Endometrial microvascular endothelial cells (primary cell): ENCODE measurements around the gene LAMC3. TPM values are rescaled to one million over a fixed set of nuclear protein-coding genes. Genes with fewer than 3 reads are reported as not detected.
"Not testable (repeated sequence)": the region's sequence is repeated elsewhere in the genome, so short reads cannot be mapped to it uniquely, and the experiment has no call there.

Experiments
- in situ Hi-C: cut with HindIII; loops from 2 replicates; pipeline ENCODE4 v1.10.0; 2017; ENCODE audit warnings: low sequenced_read_pairs, low pct_unique_long_range_greater_than_20kb; ENCODE audit errors: inconsistent ontology term
- total RNA-seq: library from RNA; depleted of rRNA; stranded (reverse); fragments of >200 nt; gene quantifications from one replicate; pipeline ENCODE4 v1.2.3, GENCODE V29; 2015; ENCODE audit errors: inconsistent ontology term

Gene LAMC3
- total RNA-seq, 1 donor from 2014 or later: not detected

DNA sequence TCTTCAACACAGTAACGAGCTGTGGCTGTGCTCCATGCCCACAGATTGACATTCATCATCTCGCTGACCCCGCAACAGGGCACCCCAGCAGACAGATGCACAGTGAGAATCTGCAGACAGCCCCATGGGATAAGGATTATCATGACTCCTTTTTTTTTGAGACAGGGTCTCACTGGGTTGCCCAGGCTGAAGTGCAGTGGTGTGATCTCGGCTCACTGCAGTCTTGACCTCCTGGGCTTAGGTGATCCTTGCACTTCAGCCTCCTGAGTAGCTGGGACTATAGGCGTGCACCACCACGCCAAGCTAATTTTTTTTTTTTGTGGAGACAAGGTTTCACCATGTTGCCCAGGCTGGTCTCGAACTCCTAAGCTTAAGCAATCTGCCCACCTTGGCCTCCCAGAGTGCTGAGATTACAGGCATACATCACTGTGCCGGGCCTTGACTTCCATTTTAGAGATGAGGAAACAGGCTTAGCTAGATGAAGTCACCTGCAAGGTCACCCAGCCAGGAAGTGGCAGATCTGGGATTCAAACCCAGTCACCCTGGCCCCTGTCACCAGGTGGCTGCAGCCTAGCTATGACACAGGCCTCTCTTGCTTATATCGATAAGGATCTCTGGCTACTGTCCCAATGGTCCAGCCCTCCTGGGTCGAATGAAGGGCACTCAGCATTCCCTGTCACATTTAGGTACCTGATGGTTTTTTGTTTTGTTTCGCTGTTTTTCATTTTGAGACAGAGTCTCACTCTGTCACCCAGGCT lies 92.4 kb downstream of the LAMC3 start:
- in situ Hi-C loops: no loop called here

DNA sequence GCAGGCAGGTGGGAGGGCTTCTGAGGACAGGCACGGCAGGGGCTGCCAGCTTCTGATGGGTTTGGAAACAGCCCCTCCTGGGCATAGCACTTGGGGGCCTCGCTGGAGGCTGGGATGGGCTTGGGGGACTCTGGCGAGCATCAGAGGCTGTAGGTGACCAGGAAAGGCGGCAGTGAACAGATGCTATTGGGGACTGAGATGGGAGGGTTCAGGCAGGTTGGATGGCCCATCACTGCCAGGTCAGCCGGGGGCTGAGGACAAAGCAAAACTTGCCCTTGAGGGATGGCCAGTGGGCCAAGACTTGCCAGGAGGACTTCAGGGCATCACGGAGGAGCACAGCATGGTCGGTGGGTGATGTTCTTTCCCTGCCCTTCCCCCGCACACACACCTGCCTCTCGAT lies 94.0 kb downstream of the LAMC3 start:
- in situ Hi-C loops: no loop called here

DNA sequence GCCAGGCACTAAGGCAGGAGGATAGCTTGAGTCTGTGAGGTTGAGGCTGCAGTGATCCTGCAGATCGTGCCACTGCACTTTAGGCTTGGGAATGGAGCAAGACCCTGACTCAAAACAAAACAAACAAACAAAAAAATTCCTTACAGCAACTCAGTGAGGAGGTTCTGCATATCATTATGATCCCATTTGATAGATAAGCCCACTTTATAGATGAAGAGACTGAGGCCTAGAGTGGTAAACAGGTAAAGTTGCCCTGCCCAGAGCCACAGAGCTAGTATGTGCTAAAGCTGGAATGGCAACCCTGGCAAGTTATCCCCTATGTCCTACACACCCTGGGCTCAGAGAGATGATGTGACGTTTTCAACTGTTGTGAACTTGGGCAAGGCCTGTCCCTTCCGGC lies 94.6 kb downstream of the LAMC3 start:
- in situ Hi-C loops: no loop called here

DNA sequence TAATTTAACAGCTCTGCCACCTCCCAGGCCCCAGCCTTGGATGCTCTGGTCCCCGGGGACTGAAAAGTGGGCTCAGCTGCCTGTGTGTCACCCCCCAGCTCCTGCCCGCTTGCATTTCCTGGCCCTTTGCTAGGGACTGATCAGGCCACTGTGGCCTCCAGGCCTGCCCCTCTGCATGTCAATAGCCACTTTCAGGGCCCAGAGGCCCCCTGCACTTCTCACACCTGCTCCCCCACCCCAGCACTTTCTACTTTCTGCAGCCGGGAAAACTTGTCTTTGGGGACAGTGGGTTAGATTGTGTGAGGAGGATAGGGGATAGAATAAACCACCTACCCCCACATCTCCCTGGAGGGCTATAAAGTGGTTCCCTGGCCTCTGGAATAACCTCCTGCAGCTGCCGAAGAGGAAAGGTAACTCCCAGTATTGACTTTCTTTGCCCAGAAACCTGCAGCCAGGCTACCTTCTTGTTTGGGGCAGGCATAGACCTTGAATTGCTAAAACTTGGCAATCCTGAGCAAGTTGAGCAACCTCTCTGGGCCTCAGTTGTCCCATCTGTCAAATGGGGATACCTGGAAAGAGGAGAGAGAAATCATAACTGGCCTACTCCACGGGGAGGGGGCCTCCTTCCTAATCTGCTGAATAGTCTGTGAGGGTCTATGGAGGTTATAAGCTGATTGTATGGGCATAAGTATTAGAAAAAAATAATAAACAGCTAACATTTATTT lies 95.2 kb downstream of the LAMC3 start:
- in situ Hi-C loops: no loop called here

DNA sequence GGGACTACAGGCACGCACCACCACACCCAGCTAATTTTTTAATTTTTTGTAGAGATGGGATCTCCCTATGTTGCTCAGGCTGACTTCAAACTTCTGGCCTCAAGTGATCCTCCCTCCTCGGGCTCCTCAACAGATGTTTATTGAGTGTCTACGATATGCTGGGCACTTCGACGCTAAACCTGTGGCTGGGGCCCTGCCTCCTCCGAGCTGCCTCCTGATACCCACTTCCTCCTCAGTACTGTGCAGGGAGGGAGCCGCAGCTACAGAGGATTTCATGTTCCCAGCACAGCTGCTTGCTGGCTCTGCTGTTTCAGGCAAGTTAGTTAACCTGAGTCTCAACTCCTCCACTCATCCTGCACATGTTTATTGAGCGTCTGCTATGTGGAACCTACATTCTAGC lies 97.0 kb downstream of the LAMC3 start:
- in situ Hi-C loops: no loop called here

DNA sequence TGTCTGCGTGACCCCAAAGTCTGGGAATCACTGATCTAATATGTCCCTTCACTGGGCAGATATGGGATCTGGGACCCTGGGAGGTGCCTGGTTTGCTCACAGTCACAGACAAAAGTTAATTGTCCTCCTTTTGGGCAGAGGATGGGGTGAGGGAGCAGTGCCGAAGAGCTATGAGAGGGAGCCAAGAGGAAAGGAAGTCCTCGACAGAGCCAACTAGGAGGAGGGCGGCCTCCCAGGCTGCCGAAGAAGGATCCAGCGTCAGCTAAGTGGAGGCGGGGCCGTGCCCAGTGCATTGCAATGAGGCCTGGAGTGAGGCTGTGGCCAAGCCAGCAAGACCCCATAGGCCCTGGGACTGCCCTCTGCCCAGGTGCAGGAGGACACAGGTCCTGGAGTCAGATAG lies 98.8 kb downstream of the LAMC3 start:
- in situ Hi-C loops: no loop called here

DNA sequence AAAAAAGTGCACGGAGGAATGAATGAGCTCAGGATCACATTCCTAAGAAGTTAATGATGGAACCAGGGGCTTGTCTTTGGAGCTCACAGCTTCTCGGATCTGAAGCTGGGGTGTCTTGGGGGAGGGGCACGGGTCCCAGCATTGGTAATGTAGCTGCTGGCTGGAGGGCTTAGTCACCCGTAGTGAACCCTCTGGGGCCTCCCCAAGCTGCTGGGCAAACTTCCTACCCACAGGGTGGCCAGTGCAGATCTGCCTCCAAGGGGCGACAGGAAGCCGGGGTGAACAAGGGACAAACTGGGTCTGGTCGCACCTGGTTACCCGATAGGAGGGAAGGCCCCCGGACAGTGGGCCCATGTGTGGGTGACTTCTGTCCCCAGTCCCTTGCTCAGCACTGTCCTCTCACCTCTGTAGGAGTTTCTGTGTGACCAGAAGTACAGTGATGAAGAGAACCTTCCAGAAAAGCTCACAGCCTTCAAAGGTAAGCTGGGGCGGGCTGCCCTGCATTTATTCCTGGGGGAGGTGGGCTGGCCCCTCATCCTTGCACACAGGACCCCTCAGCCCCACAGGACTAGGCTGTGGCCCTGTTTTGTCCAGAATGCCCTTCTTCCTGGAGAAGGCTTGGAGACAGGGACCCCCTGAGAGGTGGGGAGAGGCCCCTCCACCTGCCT lies 102.3 kb downstream of the LAMC3 start:
- in situ Hi-C loops: no loop called here

DNA sequence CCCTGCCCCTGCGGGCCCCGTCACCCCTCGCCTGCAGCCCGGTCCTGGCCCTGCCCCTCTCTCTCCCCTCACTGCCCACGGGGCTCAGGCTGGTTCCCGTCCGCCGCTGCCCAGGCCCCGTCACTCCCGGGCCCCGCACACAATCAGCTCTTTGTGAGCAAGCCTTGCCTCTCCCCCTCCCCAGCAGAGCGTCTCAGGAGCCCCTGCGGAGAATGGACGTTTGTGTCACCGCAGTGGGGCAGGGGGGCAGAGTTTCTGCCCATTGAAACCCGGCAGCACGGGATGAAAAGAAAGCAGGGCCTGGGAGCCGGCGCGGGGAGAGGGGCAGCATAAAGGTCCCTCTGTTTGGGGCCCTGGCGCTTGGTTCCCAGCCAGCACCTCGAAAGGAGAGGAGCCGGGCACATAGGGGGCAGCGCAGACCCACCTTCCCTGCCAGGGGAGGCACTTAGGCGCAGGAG lies 102.9 kb downstream of the LAMC3 start:
- in situ Hi-C loops: no loop called here

DNA sequence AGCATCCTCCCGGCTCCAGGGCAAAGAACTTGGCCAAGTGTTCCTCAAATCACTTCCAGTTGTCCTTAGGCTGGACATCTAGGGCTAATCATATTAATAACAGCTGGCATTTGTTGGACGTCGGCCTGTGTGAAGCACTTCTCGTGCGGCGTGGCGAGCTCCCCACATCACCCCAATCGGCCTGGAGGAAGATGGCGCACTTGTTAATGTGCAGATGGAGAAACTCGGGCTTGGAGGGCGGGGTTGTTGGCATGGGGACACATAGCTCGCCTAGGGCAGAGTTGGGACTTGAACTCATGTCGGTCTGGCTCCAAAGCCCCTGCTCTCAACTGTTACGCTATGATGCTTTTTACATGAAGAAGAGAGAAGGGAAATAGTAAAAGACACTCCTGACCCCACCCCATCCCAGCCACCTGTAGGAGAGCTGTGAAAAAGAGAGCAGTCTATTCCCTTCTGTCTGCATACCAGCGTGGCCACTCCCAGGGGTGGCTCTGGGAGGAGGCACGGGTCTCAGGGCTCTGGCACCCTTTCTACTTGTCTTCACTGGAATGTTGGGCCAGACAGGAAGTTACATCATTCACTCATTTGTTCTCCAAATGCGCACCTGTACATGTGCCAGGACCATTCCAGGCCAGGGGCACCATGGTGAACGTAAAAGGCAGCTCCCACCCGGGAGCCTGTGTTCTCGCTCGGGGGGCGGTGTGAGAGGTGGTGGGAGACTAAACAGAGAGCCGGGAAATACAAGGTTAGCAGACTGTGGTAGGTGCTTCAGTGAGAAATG lies 103.6 kb downstream of the LAMC3 start:
- in situ Hi-C loops: no loop called here

DNA sequence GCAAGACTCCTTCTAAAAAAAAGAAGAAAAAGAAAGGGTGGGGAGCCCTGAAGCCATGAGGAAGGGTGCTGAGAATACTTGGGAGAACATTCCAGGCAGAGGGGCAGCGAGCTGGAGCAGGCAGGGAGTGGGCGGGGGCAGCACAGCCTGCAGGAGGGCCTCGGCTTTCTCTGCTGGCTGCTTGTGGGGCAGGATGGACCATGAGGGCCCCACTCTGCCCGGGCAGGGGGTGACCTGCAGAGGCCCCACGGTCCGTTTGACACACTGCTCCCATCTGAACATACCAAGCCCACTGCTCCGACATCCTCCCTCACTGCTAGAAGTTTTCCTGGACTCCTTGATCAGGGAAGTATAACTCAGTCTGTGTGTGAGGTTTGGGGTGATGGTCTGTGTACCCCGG lies 104.7 kb downstream of the LAMC3 start:
- in situ Hi-C loops: no loop called here

DNA sequence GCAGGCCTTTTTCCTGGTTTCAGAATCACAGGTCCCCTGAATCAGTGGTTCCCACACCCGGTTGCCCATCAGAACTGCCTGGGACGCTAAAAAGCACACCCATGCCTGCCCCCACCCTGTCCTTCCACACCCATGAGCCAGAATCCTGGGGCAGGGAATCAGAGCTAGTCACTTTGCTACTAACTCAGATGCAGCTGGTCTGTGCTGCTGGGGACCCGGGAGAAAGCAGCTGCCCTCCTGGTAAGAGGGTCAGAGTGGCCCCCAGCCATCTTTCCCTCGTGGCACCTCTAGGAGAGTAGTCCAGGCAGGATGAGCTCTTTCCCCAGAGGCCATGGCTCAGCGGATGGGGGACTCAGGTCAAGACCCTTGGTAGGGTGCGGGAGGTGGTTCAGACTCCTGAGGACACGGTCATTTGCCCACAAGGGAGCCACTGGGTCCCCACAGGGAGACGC lies 105.1 kb downstream of the LAMC3 start:
- in situ Hi-C loops: no loop called here

DNA sequence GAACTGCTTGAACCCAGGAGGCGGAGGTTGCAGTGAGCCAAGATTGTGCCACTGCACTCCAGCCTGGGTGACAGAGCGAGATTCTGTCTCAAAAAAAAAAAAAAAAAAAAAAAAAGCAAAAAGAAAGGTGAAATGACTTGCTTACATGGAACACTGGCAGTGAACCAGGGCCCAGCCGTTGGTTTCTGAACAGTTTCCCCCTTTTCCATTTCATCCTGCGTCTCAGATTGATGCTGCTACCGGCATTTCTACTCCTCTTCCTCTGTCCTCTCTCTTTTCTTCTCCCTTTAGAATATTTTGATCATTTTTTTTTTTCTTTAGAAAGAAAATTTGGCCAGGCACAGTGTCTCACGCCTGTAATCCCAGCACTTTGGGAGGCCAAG lies 106.4 kb downstream of the LAMC3 start:
- in situ Hi-C loops: not testable (repeated sequence)

DNA sequence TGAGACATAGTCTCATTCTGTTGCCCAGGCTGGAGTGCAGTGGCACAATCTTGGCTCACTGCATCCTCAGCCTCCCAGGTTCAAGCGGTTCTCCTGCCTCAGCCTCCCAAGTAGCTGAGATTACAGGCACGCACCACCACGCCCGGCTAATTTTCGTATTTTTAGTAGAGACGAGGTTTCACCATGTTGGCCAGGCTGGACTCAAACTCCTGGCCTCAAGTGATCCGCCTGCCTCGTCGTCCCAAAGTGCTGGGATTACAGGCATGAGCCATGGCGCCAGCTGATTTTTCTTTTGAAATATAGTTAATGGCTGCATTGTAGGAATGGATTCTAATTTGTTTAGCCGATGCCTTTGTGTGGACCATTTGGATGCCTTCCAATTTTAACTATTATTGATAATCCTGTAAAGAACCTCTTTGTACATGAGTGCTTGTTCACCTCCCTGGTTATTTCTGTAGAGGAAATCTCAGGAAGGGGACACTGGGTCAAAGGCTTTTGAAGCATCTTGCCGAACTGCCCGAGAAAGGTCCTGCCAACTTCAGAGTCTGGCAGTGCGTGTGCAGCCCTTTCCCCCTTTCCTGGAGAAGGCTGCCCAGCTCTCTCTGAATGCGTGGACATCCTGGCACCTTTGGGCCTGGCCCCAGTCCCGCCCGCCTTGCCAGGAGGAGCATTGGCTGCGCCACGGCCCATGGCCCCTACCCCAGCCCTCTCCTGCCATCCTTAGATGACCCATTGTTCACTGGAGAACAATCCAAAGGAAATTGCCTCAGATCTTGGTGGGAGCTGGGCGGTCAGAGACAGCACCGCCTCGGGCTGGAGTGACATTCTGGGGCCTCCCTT lies 107.5 kb downstream of the LAMC3 start:
- in situ Hi-C loops: no loop called here

DNA sequence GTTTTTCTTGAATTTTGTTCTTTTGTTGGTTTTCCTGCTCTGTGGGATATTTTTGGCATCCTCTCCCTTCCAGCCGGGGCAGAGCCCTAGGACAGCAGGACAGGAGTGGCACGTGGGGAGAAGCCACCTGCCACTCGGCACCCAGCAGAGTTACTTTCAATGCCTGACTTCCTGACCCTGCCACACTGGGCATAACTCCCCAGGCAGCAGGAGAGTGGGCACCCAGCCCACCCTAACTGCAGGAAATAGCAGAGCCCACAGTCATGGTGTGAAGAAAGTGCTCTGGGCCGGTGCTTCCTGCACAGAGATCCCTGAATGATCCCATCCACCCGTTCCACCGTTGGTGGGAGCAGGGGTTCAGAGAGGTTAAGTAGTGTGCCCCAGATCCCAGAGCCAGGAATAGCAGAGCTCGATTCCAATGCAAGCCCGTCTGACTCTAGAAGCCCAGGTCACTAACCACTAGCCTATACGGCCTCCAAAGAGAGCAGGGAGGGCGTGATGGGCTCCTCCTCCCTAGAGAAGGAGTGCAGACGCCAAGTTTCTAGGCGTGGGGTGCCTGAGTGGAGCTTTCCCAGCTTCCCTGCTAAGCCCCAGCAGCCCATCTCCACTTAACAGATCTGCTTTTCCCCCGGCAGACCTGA lies 108.3 kb downstream of the LAMC3 start:
- in situ Hi-C loops: no loop called here

DNA sequence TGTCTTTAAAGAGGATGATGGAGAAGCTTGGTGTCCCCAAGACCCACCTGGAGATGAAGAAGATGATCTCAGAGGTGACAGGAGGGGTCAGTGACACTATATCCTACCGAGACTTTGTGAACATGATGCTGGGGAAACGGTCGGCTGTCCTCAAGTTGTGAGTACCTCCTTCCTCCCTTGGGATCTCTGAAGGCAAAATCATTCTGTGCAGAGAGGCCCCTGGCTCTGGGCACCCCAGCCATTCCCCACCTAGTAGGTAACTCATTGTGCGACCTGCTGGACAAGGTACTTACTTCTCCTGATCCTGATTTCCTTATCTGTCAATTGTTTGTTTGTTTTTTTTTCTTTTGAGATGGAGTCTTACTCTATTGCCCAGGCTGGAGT lies 108.8 kb downstream of the LAMC3 start:
- in situ Hi-C loops: no loop called here

DNA sequence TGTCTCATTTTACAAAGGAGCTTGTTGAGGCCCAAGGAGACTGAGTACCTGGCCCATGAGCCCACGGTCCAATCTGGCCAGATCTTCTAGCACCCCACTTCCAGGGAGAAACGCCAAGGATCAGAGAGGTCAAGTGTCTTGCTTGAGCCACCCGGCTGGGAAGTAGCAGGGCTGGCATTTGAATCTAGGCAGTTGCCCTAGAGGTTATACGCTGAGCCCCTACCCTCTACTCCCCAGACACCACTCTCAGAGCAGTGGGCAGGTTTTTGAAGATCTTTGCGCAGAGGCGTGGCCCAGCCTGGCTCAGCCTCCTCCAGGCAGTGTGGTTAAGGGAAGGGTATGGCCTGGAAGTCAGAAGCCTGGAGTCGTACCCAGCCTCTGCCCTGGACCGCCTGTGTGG lies 110.6 kb downstream of the LAMC3 start:
- in situ Hi-C loops: no loop called here

DNA sequence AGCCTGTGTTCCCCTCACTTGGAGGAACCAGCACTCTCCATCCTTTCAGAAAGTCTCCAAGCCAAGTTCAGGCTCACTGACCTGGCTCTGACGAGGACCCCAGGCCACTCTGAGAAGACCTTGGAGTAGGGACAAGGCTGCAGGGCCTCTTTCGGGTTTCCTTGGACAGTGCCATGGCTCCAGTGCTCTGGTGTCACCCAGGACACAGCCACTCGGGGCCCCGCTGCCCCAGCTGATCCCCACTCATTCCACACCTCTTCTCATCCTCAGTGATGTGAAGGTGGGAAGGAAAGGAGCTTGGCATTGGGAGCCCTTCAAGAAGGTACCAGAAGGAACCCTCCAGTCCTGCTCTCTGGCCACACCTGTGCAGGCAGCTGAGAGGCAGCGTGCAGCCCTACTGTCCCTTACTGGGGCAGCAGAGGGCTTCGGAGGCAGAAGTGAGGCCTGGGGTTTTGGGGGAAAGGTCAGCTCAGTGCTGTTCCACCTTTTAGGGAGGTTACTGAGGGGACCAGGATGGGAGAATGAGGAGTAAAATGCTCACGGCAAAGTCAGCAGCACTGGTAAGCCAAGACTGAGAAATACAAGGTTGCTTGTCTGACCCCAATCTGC lies 111.8 kb downstream of the LAMC3 start:
- in situ Hi-C loops: no loop called here

DNA sequence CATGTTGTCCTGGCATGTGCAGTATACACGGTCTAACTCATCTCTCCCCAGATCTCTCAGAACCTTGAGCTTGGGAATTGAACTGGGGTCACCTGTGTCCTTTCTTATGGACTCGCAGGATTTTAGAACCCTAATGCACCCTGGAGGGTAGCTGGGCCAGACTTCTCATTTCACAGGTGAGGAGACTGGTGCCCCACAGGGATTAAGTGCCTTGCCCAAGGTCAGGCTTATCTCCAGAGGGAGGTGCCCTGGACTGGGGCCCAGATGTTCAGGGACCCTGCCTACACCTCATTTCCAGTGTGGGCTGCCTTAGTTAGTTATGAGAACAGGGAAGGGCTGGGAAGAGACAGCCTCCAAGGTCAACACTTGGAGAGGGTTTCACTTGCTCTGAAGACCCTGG lies 112.4 kb downstream of the LAMC3 start:
- in situ Hi-C loops: no loop called here
